CD4-positive, alpha-beta T cell treated with Interleukin-17A for 1 hour (primary cell): ENCODE data around the gene PMPCA.

ENCODE experiments used
- DNase-seq: peaks from one replicate; pipeline ENCODE4 v3.0.0-alpha.2; 2020

Gene PMPCA, protein sequence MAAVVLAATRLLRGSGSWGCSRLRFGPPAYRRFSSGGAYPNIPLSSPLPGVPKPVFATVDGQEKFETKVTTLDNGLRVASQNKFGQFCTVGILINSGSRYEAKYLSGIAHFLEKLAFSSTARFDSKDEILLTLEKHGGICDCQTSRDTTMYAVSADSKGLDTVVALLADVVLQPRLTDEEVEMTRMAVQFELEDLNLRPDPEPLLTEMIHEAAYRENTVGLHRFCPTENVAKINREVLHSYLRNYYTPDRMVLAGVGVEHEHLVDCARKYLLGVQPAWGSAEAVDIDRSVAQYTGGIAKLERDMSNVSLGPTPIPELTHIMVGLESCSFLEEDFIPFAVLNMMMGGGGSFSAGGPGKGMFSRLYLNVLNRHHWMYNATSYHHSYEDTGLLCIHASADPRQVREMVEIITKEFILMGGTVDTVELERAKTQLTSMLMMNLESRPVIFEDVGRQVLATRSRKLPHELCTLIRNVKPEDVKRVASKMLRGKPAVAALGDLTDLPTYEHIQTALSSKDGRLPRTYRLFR

GRCh38 chr9:136410500-136411287 lies at the start of gene PMPCA, which contains the start of gene ENTR1:
TSS of gene PMPCA (plus strand) at chr9:136410658. CDS start at chr9:136410669, 11 bp downstream.
TSS of gene ENTR1 (minus strand) at chr9:136410614. CDS start at chr9:136410397, 217 bp downstream.
- peak; percentile 95 for DNase-seq

DNA sequence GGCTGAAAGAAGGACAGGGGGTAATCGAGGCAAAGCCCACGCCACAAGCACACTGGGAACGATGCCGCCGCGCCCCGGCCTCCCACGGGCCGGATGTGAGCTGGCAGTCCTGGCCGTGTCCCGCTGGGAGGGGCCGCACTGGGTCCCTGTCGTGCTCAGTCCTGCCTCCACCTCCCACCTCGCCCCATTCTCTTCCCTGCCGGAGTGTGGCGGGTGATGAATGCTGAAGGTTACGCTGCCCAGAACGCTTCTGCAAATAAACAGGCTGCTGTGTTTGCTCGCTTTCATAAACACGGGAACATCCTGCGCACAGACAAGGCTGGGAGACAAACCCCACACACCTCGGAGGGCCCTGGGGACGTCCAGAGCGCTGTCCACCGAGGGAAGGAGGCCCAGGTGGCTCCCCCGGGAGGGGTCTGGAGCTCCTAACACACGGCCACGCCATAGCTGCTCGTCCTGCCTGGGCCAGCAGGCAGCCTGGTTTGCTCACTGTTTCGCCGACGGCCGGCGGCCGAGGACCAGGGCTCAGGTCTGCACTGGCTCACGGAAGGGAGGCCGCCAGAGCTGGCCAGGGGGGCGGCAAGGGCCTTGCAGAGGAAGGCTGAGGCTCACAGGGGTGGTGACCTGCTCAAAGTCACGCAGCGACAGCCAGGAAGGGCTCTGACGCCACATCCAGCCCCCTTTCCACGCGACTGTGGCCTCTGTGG lies 49.3 kb upstream of the PMPCA start:
- DNase-seq: no peak

DNA sequence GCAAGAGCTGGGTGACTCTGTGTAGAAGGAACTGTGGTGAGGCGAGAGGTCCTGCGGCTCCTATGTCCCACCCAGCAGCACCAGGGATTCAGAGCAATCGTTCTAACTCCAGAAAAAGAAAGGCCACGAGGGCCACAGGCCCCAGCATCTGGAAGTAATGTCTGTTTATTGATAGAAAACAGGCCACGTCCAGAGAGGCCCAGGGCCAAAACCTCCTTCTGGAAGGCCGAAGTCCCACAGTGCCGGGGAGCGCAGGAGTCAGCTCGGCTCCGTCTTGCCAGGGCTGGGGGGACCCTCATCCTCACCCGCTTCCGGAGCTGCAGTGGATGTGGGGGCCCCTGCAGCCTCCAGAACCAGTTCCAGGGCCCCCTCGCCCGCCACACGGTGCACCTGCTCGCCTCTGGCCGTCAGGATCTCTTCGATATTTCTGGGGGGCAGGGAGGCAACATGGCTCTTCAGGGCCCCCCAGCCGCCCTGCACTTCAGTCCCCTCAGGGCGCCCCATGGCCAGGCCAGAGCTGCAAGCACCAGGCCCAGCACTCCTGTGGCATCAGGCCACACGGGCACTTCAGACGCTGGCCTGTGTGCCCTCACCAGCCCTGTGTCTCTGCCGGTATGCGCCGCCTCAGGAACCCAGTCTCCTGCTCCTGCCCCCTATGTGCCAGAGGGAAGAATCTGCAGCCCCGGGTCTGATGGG lies 48.6 kb upstream of the PMPCA start:
- DNase-seq: no peak

- no peak for DNase-seq
Measured at GRCh38 chr9:136362450-136362784, 48.0 kb upstream of the PMPCA start.

GRCh38 chr9:136363106-136363948 lies 47.1 kb upstream of the PMPCA start, which contains the start of gene DNLZ:
TSS of gene DNLZ (minus strand) at chr9:136363744. CDS start at chr9:136363714, 30 bp downstream.
- DNase-seq: peak; percentile 95

DNA sequence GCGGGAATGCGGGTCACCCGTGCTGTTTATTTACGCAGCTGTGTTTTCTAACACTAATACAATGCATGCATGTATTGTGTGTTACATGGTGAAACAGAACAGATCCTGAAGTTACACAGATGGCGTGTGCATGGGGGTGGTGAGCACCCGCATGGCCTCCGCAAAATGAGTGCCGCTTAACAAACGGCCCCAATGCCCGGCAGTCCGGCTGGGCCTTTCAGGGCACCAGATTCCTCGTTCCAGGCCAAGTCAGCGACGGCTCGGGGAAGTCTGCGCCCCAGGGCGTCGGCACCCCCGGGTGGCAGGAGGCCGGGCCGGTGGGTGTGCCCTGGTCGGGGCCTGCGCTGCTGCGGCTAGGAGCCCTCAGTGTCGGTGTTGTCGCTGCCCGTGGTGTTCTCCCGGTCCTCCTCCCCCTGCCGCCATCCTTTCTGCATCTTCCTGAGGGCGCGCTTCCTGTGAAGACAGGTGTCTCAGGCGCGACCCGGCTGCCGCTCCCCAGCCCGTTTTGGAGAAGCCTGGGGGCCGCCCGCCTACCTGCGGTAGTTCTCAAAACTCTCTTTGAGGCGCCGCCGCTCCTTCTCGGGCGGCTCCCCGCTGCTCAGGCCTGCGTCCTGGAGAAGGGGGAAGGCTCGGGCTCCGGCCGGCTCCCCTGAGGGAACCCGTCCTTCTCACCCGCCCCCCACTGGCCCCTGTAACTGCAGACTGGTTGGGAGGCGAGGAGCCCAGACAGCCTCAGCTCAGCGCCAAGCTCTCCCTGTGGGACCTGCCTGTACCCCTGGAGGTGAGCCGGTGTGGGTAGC lies 46.3 kb upstream of the PMPCA start:
- DNase-seq: no peak

DNA sequence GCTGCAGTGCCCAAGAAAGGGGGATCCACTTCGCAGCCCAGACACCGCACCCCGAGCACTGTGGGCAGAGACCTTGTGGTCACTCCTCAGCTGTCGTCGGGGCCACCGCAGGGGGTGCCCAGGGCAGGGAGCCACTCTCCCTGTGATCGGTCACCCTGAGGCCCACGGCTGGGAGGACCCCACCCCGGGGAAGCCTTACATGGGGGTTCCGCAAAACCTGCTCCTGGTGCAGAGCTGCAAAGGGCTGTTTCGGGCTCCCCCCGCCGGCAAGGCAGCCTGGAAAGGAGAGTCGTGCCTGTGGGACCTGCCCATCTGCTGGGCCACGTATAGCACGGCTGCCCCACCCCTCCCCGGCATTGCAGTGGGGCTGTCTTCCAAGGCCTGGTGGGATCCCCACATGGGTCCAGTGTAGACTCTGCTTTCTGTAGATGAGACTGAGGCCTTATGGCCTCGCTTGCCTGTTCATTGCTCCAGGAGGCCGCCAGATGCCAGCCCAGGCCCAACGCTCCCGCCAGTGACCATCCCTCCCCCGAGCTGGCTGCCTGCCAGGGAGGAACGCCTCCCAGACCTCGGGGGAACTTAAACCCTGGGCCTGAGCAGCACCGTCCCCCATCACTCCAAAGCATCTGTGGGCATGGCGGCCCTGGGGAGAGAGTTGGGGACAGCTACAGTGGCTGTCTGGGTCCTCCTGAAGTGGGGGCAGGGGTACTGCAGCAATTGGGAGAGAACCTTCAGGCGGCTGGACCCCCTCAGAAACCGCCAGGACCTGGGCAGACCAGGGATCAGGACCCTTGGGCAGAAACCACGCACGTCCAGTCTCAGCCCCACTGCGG lies 45.3 kb upstream of the PMPCA start:
- DNase-seq: no peak

- DNase-seq: no peak
Measured at GRCh38 chr9:136365775-136366222, 44.7 kb upstream of the PMPCA start.

GRCh38 chr9:136366826-136367225 lies 43.6 kb upstream of the PMPCA start:
- no peak for DNase-seq

DNA sequence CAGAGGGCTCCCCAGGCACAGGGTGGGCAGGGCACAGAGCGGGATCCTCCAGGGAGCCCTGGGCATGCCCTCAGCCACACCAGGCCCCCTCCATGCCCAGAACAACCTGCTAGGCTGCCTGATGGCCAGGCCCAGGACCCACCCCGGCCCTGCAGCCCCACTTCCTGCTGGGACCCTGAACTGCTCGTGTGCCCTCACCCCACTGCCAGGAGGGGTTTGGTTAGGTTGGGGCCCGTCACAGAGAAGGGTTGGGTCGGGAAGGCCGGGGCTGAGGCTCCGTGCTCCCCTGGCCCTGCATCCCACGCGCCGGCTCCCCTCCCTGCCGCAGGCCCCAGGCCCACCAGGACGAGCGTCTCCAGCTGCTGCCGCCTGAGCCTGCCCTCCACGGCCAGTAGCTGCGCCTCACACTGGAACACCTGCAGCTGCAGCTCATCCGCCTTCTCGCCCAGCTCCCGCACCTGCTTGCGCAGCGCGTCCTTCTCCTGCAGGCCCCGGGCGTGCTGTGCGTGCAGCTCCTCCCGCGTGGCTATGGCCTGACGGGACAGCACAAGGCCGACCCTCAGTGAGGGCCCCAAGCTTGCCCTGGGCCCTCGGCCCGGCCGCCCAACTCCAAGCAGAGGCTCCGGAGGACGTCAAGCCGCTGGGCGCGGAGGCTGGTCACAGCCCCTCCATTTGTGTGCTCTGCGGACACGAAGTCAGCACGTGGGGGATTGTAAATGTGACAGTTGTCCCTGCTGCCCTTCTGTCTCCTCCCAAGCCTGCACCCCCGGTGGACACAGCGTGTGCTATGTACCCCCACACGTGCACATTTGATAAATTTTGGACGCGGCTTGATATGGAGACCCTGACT lies 42.9 kb upstream of the PMPCA start:
- DNase-seq: no peak

DNA sequence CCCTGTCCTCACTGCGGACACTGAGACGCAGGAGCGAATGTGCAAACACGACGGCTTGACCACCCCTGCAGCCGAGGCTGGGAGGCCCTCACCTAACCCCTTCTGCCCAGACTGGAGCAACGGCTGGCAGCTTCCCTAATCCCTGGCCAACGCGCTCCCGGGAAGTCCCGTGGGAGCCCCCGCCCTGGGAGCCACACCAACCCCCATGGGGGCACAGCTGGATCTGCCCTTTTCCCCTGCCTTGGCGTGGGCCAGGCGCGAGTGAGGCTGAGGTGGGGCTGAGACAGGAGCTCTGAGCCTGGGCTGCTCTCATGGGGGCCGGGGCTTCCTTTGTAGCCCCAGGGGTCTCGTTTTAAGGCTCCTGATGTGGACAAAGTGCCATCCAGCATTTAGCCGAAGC lies 42.3 kb upstream of the PMPCA start:
- DNase-seq: no peak

- no peak for DNase-seq
Measured at GRCh38 chr9:136370037-136370436, 40.4 kb upstream of the PMPCA start.

GRCh38 chr9:136370687-136371532 lies 39.5 kb upstream of the PMPCA start:
- DNase-seq: no peak

DNA sequence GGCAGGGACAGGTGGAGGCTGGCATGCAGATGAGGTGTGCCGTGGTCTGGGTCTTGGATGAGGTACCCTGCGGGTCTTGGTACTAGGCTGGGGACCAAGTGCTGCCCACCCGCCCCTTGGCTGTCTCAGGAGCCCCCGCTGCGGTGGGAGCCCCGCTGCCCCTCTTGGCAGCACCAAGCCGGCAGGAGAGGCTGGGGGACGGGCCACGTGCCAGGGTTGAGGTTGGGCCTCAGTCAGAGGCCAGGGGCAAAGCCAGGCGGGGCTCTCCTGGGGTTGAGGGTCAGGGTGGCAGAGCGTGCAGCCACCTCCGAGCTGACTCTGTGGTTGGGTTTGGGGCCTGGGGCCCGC lies 39.0 kb upstream of the PMPCA start:
- no peak for DNase-seq

GRCh38 chr9:136372006-136372405 lies 38.5 kb upstream of the PMPCA start:
- no peak for DNase-seq

DNA sequence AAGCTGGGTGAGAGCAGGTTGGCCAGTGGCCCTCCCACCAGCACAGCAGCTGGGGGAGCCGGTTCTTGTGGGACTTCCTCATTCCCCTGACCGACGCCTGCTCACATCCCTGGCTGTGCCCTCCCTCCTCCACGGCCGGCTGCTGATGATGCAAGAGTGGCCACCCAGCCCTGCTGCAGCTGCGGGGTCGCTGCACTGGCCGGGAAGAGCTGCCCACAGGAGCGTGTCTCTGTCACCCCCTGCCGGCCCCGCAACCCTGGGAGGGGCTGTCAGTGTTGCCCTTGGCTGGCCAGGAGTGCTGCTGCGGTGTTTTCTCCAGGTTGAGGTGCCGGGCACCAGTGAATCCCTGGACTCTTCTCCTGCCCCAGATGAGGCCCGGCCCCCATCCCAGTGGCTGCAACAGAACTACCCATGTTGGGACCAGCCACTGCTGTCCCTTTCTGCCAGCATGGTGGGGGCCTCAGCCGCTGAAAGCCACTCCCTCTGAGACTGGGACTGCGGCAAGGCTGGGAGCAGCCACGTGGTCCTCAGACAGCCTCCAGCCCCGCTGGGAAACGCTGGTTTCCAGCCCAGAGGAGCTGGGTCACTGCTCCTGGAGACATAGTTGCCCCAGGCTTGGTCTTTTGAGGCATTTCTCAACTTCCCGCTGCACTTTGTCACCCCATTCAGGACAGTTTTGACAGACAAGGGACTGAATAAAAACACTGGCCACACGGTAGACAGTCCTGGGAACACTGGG lies 37.7 kb upstream of the PMPCA start:
- no peak for DNase-seq
